Upper lobe of left lung (tissue), 6 donors: ENCODE results near the gene CDADC1. TPM values are rescaled to one million over a fixed set of nuclear protein-coding genes. Genes with fewer than 3 reads are reported as not detected.

Experiments used
- ATAC-seq, 2 donors: fragments of 200-7000 bp; cut with Tn5 transposase; one replicate each; pipeline ENCODE4 v1.9.1; 2022; ENCODE audit warnings: mild to moderate bottlenecking in 2 of 2, moderate library complexity in 2 of 2; ENCODE audit not compliant: low FRiP score in 2 of 2
- DNase-seq, 2 donors: peaks; one replicate each; pipeline ENCODE4 v3.0.0-alpha.2; 2019 to 2020
- H3K27ac ChIP-seq, 4 donors: fragments of 200-600 bp; sonication (generic); one replicate each; pipeline ENCODE4 v1.5.1; 2016 to 2019
- H3K27me3 ChIP-seq, 4 donors: fragments of 200-600 bp; sonication (generic); one replicate each; pipeline ENCODE4 v1.5.1; 2017 to 2019
- H3K36me3 ChIP-seq, 4 donors: fragments of 200-600 bp; sonication (generic); one replicate each; pipeline ENCODE4 v1.5.1; 2016 to 2019
- H3K4me1 ChIP-seq, 4 donors: fragments of 200-600 bp; sonication (generic); one replicate each; pipeline ENCODE4 v1.5.1; 2018 to 2019
- H3K4me3 ChIP-seq, 4 donors: fragments of 200-600 bp; sonication (generic); one replicate each; pipeline ENCODE4 v1.5.1; 2017 to 2019; ENCODE audit warnings: mild to moderate bottlenecking in 2 of 4, moderate library complexity in 1 of 4
- H3K9me3 ChIP-seq, 4 donors: fragments of 200-600 bp; sonication (generic); one replicate each; pipeline ENCODE4 v1.5.1; 2018 to 2019
- CTCF ChIP-seq, 6 experiments: fragments of 450-650 bp in 4 of 6; fragments of 200-600 bp in 2 of 6; sonication (generic) in 2 of 6; IDR thresholded peaks; one replicate each; pipeline ENCODE4 v1.5.1; 2016 to 2019; ENCODE audit warnings: antibody characterized with exemption in 6 of 6
- EP300 ChIP-seq, 4 donors: sonication (generic); formaldehyde crosslinking; IDR thresholded peaks; one replicate each; pipeline ENCODE4 v1.5.1; 2017; ENCODE audit warnings: antibody characterized with exemption in 4 of 4, control low read depth in 2 of 4
- POLR2A ChIP-seq, 4 donors: fragments of 450-650 bp; IDR thresholded peaks; one replicate each; pipeline ENCODE4 v1.5.1; 2016 to 2017; ENCODE audit warnings: antibody characterized with exemption in 4 of 4, mild to moderate bottlenecking in 2 of 4
- POLR2AphosphoS5 ChIP-seq, 2 donors: sonication (generic); formaldehyde crosslinking; IDR thresholded peaks; one replicate each; pipeline ENCODE4 v1.5.1; 2017; ENCODE audit warnings: antibody characterized with exemption in 2 of 2
- WGBS, 2 donors: methylation state at CpG; one replicate each; pipeline ENCODE4 v1.1.5; 2017 to 2018; 5-methylcytosine and 5-hydroxymethylcytosine counted together
- total RNA-seq, 6 donors: library from RNA; depleted of rRNA in 4 of 6; stranded (reverse); fragments of >200 nt in 4 of 6; gene quantifications; one replicate each; pipeline versions ENCODE4 v1.1.0 to v1.2.1, GENCODE V29; 2016 to 2021
- donor health status: DM: no; HTN: no; CAD: no; lungs with moderate emphysema.
- donor health status: DM: no; HTN: yes; CAD: no; lungs with severe emphysema.

Gene CDADC1
- total RNA-seq, 6 donors from 2014 or later = 4.2 to 16.4 (median 10.6) TPM

GRCh38 chr13:49304356-49304755 lies 56.6 kb downstream of the CDADC1 start:
- 92 to 97% methylated on average over 12 of the region's 12 CpGs for WGBS, 2 donors
- Histone ChIP-seq H3K27me3 (no peaks in the 10 kb centered on the region), H3K27ac (peak overlapping the region in 2 of 4 donors; percentile 21 to 57), H3K36me3 (no peaks in the 10 kb centered on the region), H3K4me1 (peaks cover 20 to 35% (median 26%) of the 10 kb centered on the region in 4 donors), H3K9me3 (no peaks in the 10 kb centered on the region), H3K4me3 (no peak overlapping the region)
- TF ChIP-seq CTCF (IDR thresholded peaks at IDR 0.05) (no peak), EP300 (IDR thresholded peaks at IDR 0.05) (no peak), POLR2AphosphoS5 (IDR thresholded peaks at IDR 0.05) (no peak), POLR2A (IDR thresholded peaks at IDR 0.05) (no peak)
- ATAC-seq (no peak), DNase-seq (no peak)

- DNase-seq (no peak), ATAC-seq (no peak)
- TF ChIP-seq EP300 (IDR thresholded peaks at IDR 0.05) = no peak
- TF ChIP-seq POLR2A (IDR thresholded peaks at IDR 0.05) = no peak
- TF ChIP-seq POLR2AphosphoS5 (IDR thresholded peaks at IDR 0.05) = no peak
- TF ChIP-seq CTCF (IDR thresholded peaks at IDR 0.05) = no peak
- Histone ChIP-seq H3K4me3 (no peak overlapping the region), H3K9me3 (no peaks in the 10 kb centered on the region), H3K36me3 (peaks cover 0 to 2% (median 0%) of the 10 kb centered on the region in 4 donors), H3K27me3 (no peaks in the 10 kb centered on the region), H3K27ac (peak overlapping the region in 3 of 4 donors; percentile 48 to 58 (median 57)), H3K4me1 (peaks cover 22 to 35% (median 27%) of the 10 kb centered on the region in 4 donors)
- WGBS, 2 donors = 80 to 90% methylated on average over 24 to 25 of the region's 25 CpGs
Observed at GRCh38 chr13:49304763-49305700, 57.3 kb downstream of the CDADC1 start.

GRCh38 chr13:49305792-49306425 lies 58.2 kb downstream of the CDADC1 start:
- Histone ChIP-seq H3K4me1 (peaks cover 22 to 35% (median 27%) of the 10 kb centered on the region in 4 donors), H3K9me3 (no peaks in the 10 kb centered on the region), H3K4me3 (no peak overlapping the region), H3K27ac (peak overlapping the region in 3 of 4 donors; percentile 27 to 58 (median 48)), H3K27me3 (no peaks in the 10 kb centered on the region), H3K36me3 (peaks cover 0 to 5% (median 0%) of the 10 kb centered on the region in 4 donors)
- WGBS, 2 donors = 88 to 89% methylated on average over 12 to 15 of the region's 15 CpGs
- DNase-seq (no peak), ATAC-seq (no peak)
- TF ChIP-seq CTCF (IDR thresholded peaks at IDR 0.05) (no peak), POLR2AphosphoS5 (IDR thresholded peaks at IDR 0.05) (no peak), EP300 (IDR thresholded peaks at IDR 0.05) (no peak), POLR2A (IDR thresholded peaks at IDR 0.05) (no peak)

GRCh38 chr13:49307365-49307764 lies 59.6 kb downstream of the CDADC1 start:
- H3K27me3 ChIP-seq = no peaks in the 10 kb centered on the region
- WGBS, 2 donors = 84 to 89% methylated on average over 6 of the region's 6 CpGs
- TF ChIP-seq CTCF (IDR thresholded peaks at IDR 0.05) = no peak
- TF ChIP-seq EP300 (IDR thresholded peaks at IDR 0.05) = no peak
- no peak for TF ChIP-seq POLR2AphosphoS5 (IDR thresholded peaks at IDR 0.05)
- no peak for TF ChIP-seq POLR2A (IDR thresholded peaks at IDR 0.05)

More at GRCh38 chr13:49307365-49307764, 59.6 kb downstream of the CDADC1 start:
- Histone ChIP-seq H3K36me3 (peaks cover 0 to 5% (median 0%) of the 10 kb centered on the region in 4 donors), H3K9me3 (no peaks in the 10 kb centered on the region), H3K27ac (peak overlapping the region; percentile 63 to 82 (median 74)), H3K4me3 (no peak overlapping the region), H3K4me1 (peaks cover 22 to 27% (median 25%) of the 10 kb centered on the region in 4 donors)
- ATAC-seq (peak in 1 of 2 donors; percentile 59), DNase-seq (no peak)
